ENCODE measurements around the gene FCHSD1. TPM values are rescaled to one million over a fixed set of nuclear protein-coding genes. Genes with fewer than 3 reads are reported as not detected.

FCHSD1 gene
- total and polyA plus RNA-seq, 10 donors, result 20.4 to 67.3 (median 45.6) TPM

- H3K27me3 ChIP-seq (replicated peaks in 1 of 7), result no peaks in the 10 kb centered on the region
- H3K27ac ChIP-seq, result no peak overlapping the region
- DNase-seq, result no peak
- H3K4me1 ChIP-seq, result no peaks in the 10 kb centered on the region
- peaks cover 0 to 81% (median 8%) of the 10 kb centered on the region in 6 donors for H3K36me3 ChIP-seq
- H3K4me3 ChIP-seq, result no peak overlapping the region
- intact Hi-C loops (cut with DNase I; ENCODE audit: low total_unique reads), result no loop called here
- TF ChIP-seq CTCF (IDR thresholded peaks at IDR 0.05 in 8 of 11, conservative IDR thresholded peaks at IDR 0.05 in 3 of 11) (no peak), POLR2AphosphoS5 (IDR thresholded peaks at IDR 0.05) (no peak), POLR2A (IDR thresholded peaks at IDR 0.05) (no peak)
- 96 to 100% (median 97%) methylated on average over 1 of the region's 1 CpG for WGBS, 5 donors
- no peaks in the 10 kb centered on the region for H3K9me3 ChIP-seq
Measured at GRCh38 chr5:141657404-141657803, 6.2 kb upstream of the FCHSD1 start.

DNA sequence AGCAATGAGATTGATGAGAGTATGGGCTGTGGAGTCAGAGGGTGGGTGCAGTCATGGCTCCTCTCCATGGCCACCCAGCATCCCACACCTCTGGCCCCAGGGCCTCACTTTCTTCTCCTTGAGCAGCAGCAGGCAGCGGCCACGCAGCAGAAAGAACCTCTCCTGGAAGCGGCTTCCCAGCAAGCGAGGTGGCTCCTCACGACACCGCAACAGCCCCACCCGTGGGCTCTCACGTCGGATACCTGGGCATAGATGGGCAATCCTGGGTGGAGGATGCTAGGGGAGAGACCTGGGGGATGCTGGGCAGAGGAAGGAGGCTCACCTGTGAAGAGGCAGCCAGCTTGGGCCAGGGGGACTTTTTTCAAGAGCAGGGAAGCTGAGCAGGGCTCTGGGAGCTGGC lies 5.2 kb upstream of the FCHSD1 start:
- peaks cover 4 to 9% (median 7%) of the 10 kb centered on the region in 6 donors for H3K4me1 ChIP-seq
- H3K27ac ChIP-seq, result no peak overlapping the region
- 92 to 97% (median 95%) methylated on average over 9 of the region's 9 CpGs for WGBS, 5 donors
- no peak for DNase-seq
- H3K36me3 ChIP-seq, result peaks cover 0 to 71% (median 7%) of the 10 kb centered on the region in 6 donors
- TF ChIP-seq POLR2A (IDR thresholded peaks at IDR 0.05) (no peak), POLR2AphosphoS5 (IDR thresholded peaks at IDR 0.05) (no peak), CTCF (IDR thresholded peaks at IDR 0.05 in 8 of 11, conservative IDR thresholded peaks at IDR 0.05 in 3 of 11) (no peak)
- H3K27me3 ChIP-seq (replicated peaks in 1 of 7), result no peaks in the 10 kb centered on the region
- no peaks in the 10 kb centered on the region for H3K9me3 ChIP-seq
- H3K4me3 ChIP-seq, result no peak overlapping the region
- intact Hi-C loops (cut with DNase I; ENCODE audit: low total_unique reads), result no loop called here

DNA sequence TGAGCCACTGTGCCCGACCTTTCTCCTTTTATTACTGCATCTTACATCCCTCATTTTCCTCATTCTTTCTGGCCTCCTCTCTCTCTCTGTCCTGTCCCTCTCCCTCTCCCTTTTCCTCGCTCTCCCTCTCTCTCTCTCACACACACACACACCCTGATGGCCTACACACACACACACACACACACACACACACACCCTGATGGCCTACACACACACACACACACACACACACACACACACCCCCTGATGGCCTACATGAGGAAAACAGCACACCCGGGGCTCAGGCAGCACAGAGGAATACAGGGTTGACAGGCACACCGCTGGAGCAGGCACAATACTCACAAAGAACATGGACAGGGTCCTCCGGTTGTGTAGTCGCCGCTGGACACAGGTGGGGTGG lies 3.8 kb upstream of the FCHSD1 start:
- Histone ChIP-seq H3K4me3 (no peak overlapping the region), H3K9me3 (no peaks in the 10 kb centered on the region), H3K36me3 (peaks cover 0 to 66% (median 6%) of the 10 kb centered on the region in 6 donors), H3K27ac (no peak overlapping the region), H3K4me1 (peaks cover 9 to 21% (median 18%) of the 10 kb centered on the region in 6 donors), H3K27me3 (replicated peaks in 1 of 7) (no peaks in the 10 kb centered on the region)
- no peak for DNase-seq
- 87 to 94% (median 89%) methylated on average over 7 of the region's 7 CpGs for WGBS, 5 donors
- intact Hi-C loops (cut with DNase I; ENCODE audit: low total_unique reads), result no loop called here
- TF ChIP-seq POLR2A (IDR thresholded peaks at IDR 0.05) (no peak), POLR2AphosphoS5 (IDR thresholded peaks at IDR 0.05) (no peak), CTCF (IDR thresholded peaks at IDR 0.05 in 8 of 11, conservative IDR thresholded peaks at IDR 0.05 in 3 of 11) (no peak)

- Histone ChIP-seq H3K4me1 (peaks cover 9 to 29% (median 20%) of the 10 kb centered on the region in 6 donors), H3K4me3 (no peak overlapping the region), H3K9me3 (no peaks in the 10 kb centered on the region), H3K27ac (no peak overlapping the region), H3K36me3 (peaks cover 0 to 61% (median 6%) of the 10 kb centered on the region in 6 donors), H3K27me3 (replicated peaks in 1 of 7) (no peaks in the 10 kb centered on the region)
- no peak for TF ChIP-seq POLR2AphosphoS5 (IDR thresholded peaks at IDR 0.05)
- TF ChIP-seq POLR2A (IDR thresholded peaks at IDR 0.05), result no peak
- TF ChIP-seq CTCF (IDR thresholded peaks at IDR 0.05 in 8 of 11, conservative IDR thresholded peaks at IDR 0.05 in 3 of 11), result no peak
- intact Hi-C loops (cut with DNase I; ENCODE audit: low total_unique reads), result no loop called here
- 65 to 85% (median 69%) methylated on average over 2 of the region's 2 CpGs for WGBS, 5 donors
- DNase-seq, result no peak
Measured at GRCh38 chr5:141654298-141654697, 3.1 kb upstream of the FCHSD1 start.

Data from spleen (tissue), 11 donors.